Measurements from ENCODE around the gene LYL1.

The LYL1 gene

GRCh38 chr19:13053761-13054625 is 48.7 kb downstream of the LYL1 start:
- DNase-seq, result no peak

GRCh38 chr19:13053238-13053637 is 49.4 kb downstream of the LYL1 start:
- DNase-seq, result no peak

- no peak for DNase-seq
These were observed 50.0 kb downstream of the LYL1 start for GRCh38 chr19:13052447-13053175.

GRCh38 chr19:13051557-13052165 is 51.0 kb downstream of the LYL1 start:
- peak; percentile 84 for DNase-seq

- DNase-seq, result no peak
These were observed 52.4 kb downstream of the LYL1 start for GRCh38 chr19:13050274-13050673.

All from NCI-H2171 (cell line).